MCF 10A (cell line): ENCODE measurements around the gene DNAJA4. TPM values are rescaled to one million over a fixed set of nuclear protein-coding genes. Genes with fewer than 3 reads are reported as not detected.
A peak's percentile ranks its signal among the peaks of the same experiment; 100 is the strongest.

Experiments used
- BruUV-seq: library from RNA; stranded (reverse); fragments of 400-500 nt; replicated peaks from 2 replicates; lab custom pipeline; 2021; lab: Mats Ljungman, UMichigan
- CTCF ChIA-PET: fragments of 300-600 bp; sonication (Branson Sonifier 250); formaldehyde crosslinking; extraction: SDS; loops from one replicate; lab custom pipeline; 2021; ENCODE audit warnings: antibody characterized with exemption, inconsistent platforms; lab: Yijun Ruan, JAX
- POLR2A ChIA-PET: fragments of 300-600, 350-650 bp; sonication (Branson Sonifier 250); formaldehyde crosslinking; extraction: SDS; loops from one replicate; lab custom pipeline; 2020; ENCODE audit warnings: antibody characterized with exemption, inconsistent platforms; lab: Yijun Ruan, JAX
- DNase-seq: peaks from one replicate; pipeline ENCODE4 v3.0.0-alpha.2; 2018; ENCODE audit not compliant: unreplicated experiment
- H3K27ac Mint-ChIP-seq: one replicate; pipeline ENCODE4 v1.8.0; 2022; ENCODE audit warnings: mild to moderate bottlenecking, low read depth, mixed read lengths; ENCODE audit not compliant: unreplicated experiment
- H3K27me3 Mint-ChIP-seq: one replicate; pipeline ENCODE4 v1.8.0; 2022; ENCODE audit warnings: mixed read lengths; ENCODE audit not compliant: insufficient read depth, unreplicated experiment
- H3K36me3 Mint-ChIP-seq: one replicate; pipeline ENCODE4 v1.8.0; 2022; ENCODE audit warnings: mild to moderate bottlenecking, moderate library complexity, mixed read lengths; ENCODE audit not compliant: insufficient read depth, unreplicated experiment
- H3K4me1 Mint-ChIP-seq: one replicate; pipeline ENCODE4 v1.8.0; 2022; ENCODE audit warnings: mixed read lengths; ENCODE audit not compliant: insufficient read depth, unreplicated experiment
- H3K4me3 Mint-ChIP-seq: one replicate; pipeline ENCODE4 v1.8.0; 2022; ENCODE audit warnings: mild to moderate bottlenecking, moderate library complexity, mixed read lengths; ENCODE audit not compliant: unreplicated experiment
- H3K9me3 Mint-ChIP-seq: one replicate; pipeline ENCODE4 v1.8.0; 2022; ENCODE audit warnings: mixed read lengths; ENCODE audit not compliant: unreplicated experiment
- CTCF ChIP-seq: fragments of 200-600 bp; IDR thresholded peaks from one replicate; pipeline ENCODE4 v1.8.0; 2022; ENCODE audit warnings: antibody characterized with exemption, mild to moderate bottlenecking; ENCODE audit not compliant: unreplicated experiment
- intact Hi-C: fragments of 100-400 bp; cut with micrococcal nuclease; formaldehyde crosslinking; loops from 2 replicates; pipeline ENCODE4 v1.14.1; 2022
- total RNA-seq: library from RNA; stranded (reverse); gene quantifications from 2 replicates; pipeline ENCODE4 v1.2.3, GENCODE V29; 2022

The DNAJA4 gene
- total RNA-seq, 1 experiment from 2014 or later: not detected

- Mint-ChIP-seq H3K9me3 (no peaks in the 10 kb centered on the region), H3K4me1 (peaks cover 4% of the 10 kb centered on the region), H3K27ac (no peak overlapping the region), H3K4me3 (no peak overlapping the region), H3K27me3 (no peaks in the 10 kb centered on the region), H3K36me3 (peaks cover 6% of the 10 kb centered on the region)
- POLR2A ChIA-PET: no interaction called here
- CTCF ChIA-PET: interaction anchor here (0.6 to 0.8 kb wide), 2 partner anchors 22 to 40 kb away, joined by 3 to 4 read pairs; no protein-coding TSS in a partner anchor
- BruUV-seq: no TSS peak
- intact Hi-C loops: no loop called here
- DNase-seq: no peak
- TF ChIP-seq CTCF: no peak
These were observed 996 bp upstream of the DNAJA4 start for GRCh38 chr15:78263351-78263781.

- intact Hi-C loops: no loop called here
- peaks cover 6% of the 10 kb centered on the region for H3K36me3 Mint-ChIP-seq
- ChIA-PET CTCF (no interaction called here), POLR2A (no interaction called here)
- H3K27me3 Mint-ChIP-seq: no peaks in the 10 kb centered on the region
- no peak overlapping the region for H3K27ac Mint-ChIP-seq
- no TSS peak for BruUV-seq
- no peak for DNase-seq
- H3K4me1 Mint-ChIP-seq: peaks cover 4% of the 10 kb centered on the region
- no peak for TF ChIP-seq CTCF
- no peaks in the 10 kb centered on the region for H3K9me3 Mint-ChIP-seq
- H3K4me3 Mint-ChIP-seq: no peak overlapping the region
These were observed 457 bp upstream of the DNAJA4 start for GRCh38 chr15:78263907-78264303.

GRCh38 chr15:78265137-78265460 is 737 bp downstream of the DNAJA4 start:
- intact Hi-C loops: no loop called here
- DNase-seq: no peak
- Mint-ChIP-seq H3K4me3 (no peak overlapping the region), H3K27me3 (no peaks in the 10 kb centered on the region), H3K9me3 (no peaks in the 10 kb centered on the region), H3K4me1 (peaks cover 4% of the 10 kb centered on the region), H3K36me3 (peaks cover 5% of the 10 kb centered on the region), H3K27ac (no peak overlapping the region)
- TF ChIP-seq CTCF: no peak
- POLR2A ChIA-PET: interaction anchor here (0.6 to 1.8 kb wide), 2 partner anchors 35 to 115 kb away, joined by 4 to 13 read pairs; partner anchors contain the start of gene SKIC8
- CTCF ChIA-PET: interaction anchor here (1.2 to 2.8 kb wide), 3 partner anchors 25 to 299 kb away, joined by 3 to 9 read pairs (median 5); no protein-coding TSS in a partner anchor
- BruUV-seq: no TSS peak

- Mint-ChIP-seq H3K4me1 (peaks cover 4% of the 10 kb centered on the region), H3K9me3 (no peaks in the 10 kb centered on the region), H3K27me3 (peaks cover 5% of the 10 kb centered on the region), H3K27ac (no peak overlapping the region), H3K4me3 (no peak overlapping the region), H3K36me3 (no peaks in the 10 kb centered on the region)
- intact Hi-C loops: no loop called here
- BruUV-seq: no TSS peak
- POLR2A ChIA-PET: interaction anchor here (0.6 to 1.8 kb wide), 5 partner anchors 9 to 172 kb away, joined by 4 to 13 read pairs (median 4); partner anchors contain the start of genes IDH3A, IREB2 and SKIC8
- CTCF ChIA-PET: interaction anchor here (0.6 to 2.8 kb wide), 7 partner anchors 9 to 365 kb away, joined by 3 to 9 read pairs (median 4); no protein-coding TSS in a partner anchor
- TF ChIP-seq CTCF: no peak
- peak; percentile 55 for DNase-seq
These were observed 1.4 kb downstream of the DNAJA4 start for GRCh38 chr15:78265752-78266224.
